SK-N-SH treated with all-trans-retinoic acid at 6 μM for 48 hours (cell line): ENCODE measurements around the gene SH3TC1.

Source experiments
- ATAC-seq: fragments of 200-7000 bp; cut with Tn5 transposase; 3 replicates; pipeline ENCODE4 v1.9.1; 2020; ENCODE audit warnings: mild to moderate bottlenecking, moderate library complexity
- ARNTL ChIP-seq: fragments of 450-650 bp; formaldehyde crosslinking; IDR thresholded peaks from 2 replicates; pipeline ENCODE4 v1.5.0; 2020; ENCODE audit warnings: low read depth, mild to moderate bottlenecking, moderate library complexity, borderline replicate concordance
- BACH2 ChIP-seq: fragments of 250-450 bp; sonication (Bioruptor Pico); IDR thresholded peaks from 2 replicates; pipeline ENCODE4 v1.9.0; 2021; ENCODE audit warnings: mild to moderate bottlenecking, borderline replicate concordance
- CREB5 ChIP-seq: fragments of 250-450 bp; sonication (Bioruptor Pico); IDR thresholded peaks from 2 replicates; pipeline ENCODE4 v1.5.1; 2020; ENCODE audit warnings: low read depth, mild to moderate bottlenecking, moderate library complexity
- CSDC2 ChIP-seq: fragments of 250-450 bp; sonication (Bioruptor Pico); IDR thresholded peaks from 2 replicates; pipeline ENCODE4 v1.5.0; 2020; ENCODE audit warnings: mild to moderate bottlenecking, moderate library complexity
- CSRNP3 ChIP-seq: fragments of 250-450 bp; sonication (Bioruptor Pico); IDR thresholded peaks from 2 replicates; pipeline ENCODE4 v1.5.1; 2021; ENCODE audit warnings: mild to moderate bottlenecking, moderate library complexity
- ESRRG ChIP-seq: fragments of 250-450 bp; sonication (Bioruptor Pico); IDR thresholded peaks from 2 replicates; pipeline ENCODE4 v1.6.1; 2021; ENCODE audit warnings: mild to moderate bottlenecking
- GLIS3 ChIP-seq: fragments of 250-450 bp; sonication (Bioruptor Pico); IDR thresholded peaks from 2 replicates; pipeline ENCODE4 v1.5.0; 2020; ENCODE audit warnings: mild to moderate bottlenecking, moderate library complexity
- ISL1 ChIP-seq: fragments of 250-450 bp; sonication (Bioruptor Pico); IDR thresholded peaks from 2 replicates; pipeline ENCODE4 v2.1.2; 2022; ENCODE audit warnings: mild to moderate bottlenecking, moderate library complexity
- OSR1 ChIP-seq: fragments of 250-450 bp; sonication (Bioruptor Pico); IDR thresholded peaks from 2 replicates; pipeline ENCODE4 v1.8.0; 2022; ENCODE audit warnings: moderate library complexity, mild to moderate bottlenecking, inconsistent platforms
- PATZ1 ChIP-seq: fragments of 250-450 bp; sonication (Bioruptor Pico); IDR thresholded peaks from 2 replicates; pipeline ENCODE4 v1.8.0; 2020; ENCODE audit warnings: mild to moderate bottlenecking, moderate library complexity, borderline replicate concordance
- POU6F1 ChIP-seq: fragments of 250-450 bp; sonication (Bioruptor Pico); IDR thresholded peaks from 2 replicates; pipeline ENCODE4 v1.8.0; 2021; ENCODE audit warnings: low read depth, mild to moderate bottlenecking, moderate library complexity, borderline replicate concordance
- RARB ChIP-seq: fragments of 250-450 bp; sonication (Bioruptor Pico); IDR thresholded peaks from 2 replicates; pipeline ENCODE4 v1.8.0; 2021; ENCODE audit warnings: mild to moderate bottlenecking, moderate library complexity
- SNAI2 ChIP-seq: fragments of 250-450 bp; sonication (Bioruptor Pico); IDR thresholded peaks from 2 replicates; pipeline ENCODE4 v1.5.0; 2020; ENCODE audit warnings: mild to moderate bottlenecking, moderate library complexity
- TCF4 ChIP-seq: fragments of 250-450 bp; sonication (Bioruptor Pico); IDR thresholded peaks from 2 replicates; pipeline ENCODE4 v1.8.0; 2021; ENCODE audit warnings: mild to moderate bottlenecking, moderate library complexity, borderline replicate concordance
- TOX ChIP-seq: fragments of 250-450 bp; sonication (Bioruptor Pico); IDR thresholded peaks from 2 replicates; pipeline ENCODE4 v1.8.0; 2021; ENCODE audit warnings: mild to moderate bottlenecking, moderate library complexity, borderline replicate concordance
- TSHZ2 ChIP-seq: fragments of 250-450 bp; sonication (Bioruptor Pico); IDR thresholded peaks from 2 replicates; pipeline ENCODE4 v1.5.0; 2020; ENCODE audit warnings: mild to moderate bottlenecking, moderate library complexity
- ZC3H10 ChIP-seq: fragments of 250-450 bp; sonication (Bioruptor Pico); IDR thresholded peaks from 2 replicates; pipeline ENCODE4 v1.5.1; 2021; ENCODE audit warnings: mild to moderate bottlenecking, moderate library complexity
- ZFP3 ChIP-seq: fragments of 250-450 bp; sonication (Bioruptor Pico); IDR thresholded peaks from 2 replicates; pipeline ENCODE4 v1.5.0; 2020; ENCODE audit warnings: mild to moderate bottlenecking, moderate library complexity
- ZFP30 ChIP-seq: fragments of 450-650 bp; formaldehyde crosslinking; IDR thresholded peaks from 2 replicates; pipeline ENCODE4 v1.5.0; 2022; ENCODE audit warnings: mild to moderate bottlenecking, moderate library complexity
- ZNF565 ChIP-seq: fragments of 450-650 bp; formaldehyde crosslinking; conservative IDR thresholded peaks from 2 replicates; pipeline ENCODE4 v1.5.0; 2020; ENCODE audit warnings: low read depth, mild to moderate bottlenecking, moderate library complexity
- ZNF8 ChIP-seq: fragments of 450-650 bp; formaldehyde crosslinking; IDR thresholded peaks from 2 replicates; pipeline ENCODE4 v1.5.0; 2020; ENCODE audit warnings: mild to moderate bottlenecking, moderate library complexity

SH3TC1 gene

GRCh38 chr4:8195431-8195830 is 3.7 kb upstream of the SH3TC1 start:
- ATAC-seq = no peak
- TF ChIP-seq CREB5 (CRISPR knock-in tag) = no peak
- TF ChIP-seq SNAI2 (CRISPR knock-in tag) = no peak
- TF ChIP-seq ZFP3 (CRISPR knock-in tag) = no peak
- TF ChIP-seq BACH2 = no peak
- TF ChIP-seq OSR1 (CRISPR knock-in tag) = no peak
- no peak for TF ChIP-seq GLIS3 (CRISPR knock-in tag)

GRCh38 chr4:8195841-8196458 is 3.1 kb upstream of the SH3TC1 start:
- ATAC-seq = no peak
- TF ChIP-seq ZFP30 (CRISPR knock-in tag) (no peak), TCF4 (CRISPR knock-in tag) (no peak), TOX (CRISPR knock-in tag) (no peak), ESRRG (CRISPR knock-in tag) (no peak), POU6F1 (CRISPR knock-in tag) (no peak), ZNF565 (CRISPR knock-in tag) (no peak), ZC3H10 (CRISPR knock-in tag) (no peak), GLIS3 (CRISPR knock-in tag) (no peak), CSRNP3 (CRISPR knock-in tag) (no peak), ARNTL (CRISPR knock-in tag) (no peak), OSR1 (CRISPR knock-in tag) (no peak), CREB5 (CRISPR knock-in tag) (no peak), ISL1 (CRISPR knock-in tag) (no peak)

- no peak for TF ChIP-seq ZFP3 (CRISPR knock-in tag)
- TF ChIP-seq CSDC2 (CRISPR knock-in tag) = no peak
- no peak for TF ChIP-seq SNAI2 (CRISPR knock-in tag)
- no peak for TF ChIP-seq ZNF565 (CRISPR knock-in tag)
- no peak for TF ChIP-seq ISL1 (CRISPR knock-in tag)
- TF ChIP-seq TCF4 (CRISPR knock-in tag) = no peak
- TF ChIP-seq PATZ1 (CRISPR knock-in tag) = no peak
- TF ChIP-seq ZNF8 = no peak
- no peak for TF ChIP-seq RARB
- no peak for TF ChIP-seq ZFP30 (CRISPR knock-in tag)
- TF ChIP-seq TSHZ2 (CRISPR knock-in tag) = no peak
- TF ChIP-seq, all 23 proteins: peak for 0
- no peak for ATAC-seq
Observed at GRCh38 chr4:8197521-8197920, 1.6 kb upstream of the SH3TC1 start.
